ENCODE measurements around the gene TTC28. TPM values are rescaled to one million over a fixed set of nuclear protein-coding genes. Genes with fewer than 3 reads are reported as not detected.

The TTC28 gene
- total RNA-seq, 1 donor: 55.8 TPM

DNA sequence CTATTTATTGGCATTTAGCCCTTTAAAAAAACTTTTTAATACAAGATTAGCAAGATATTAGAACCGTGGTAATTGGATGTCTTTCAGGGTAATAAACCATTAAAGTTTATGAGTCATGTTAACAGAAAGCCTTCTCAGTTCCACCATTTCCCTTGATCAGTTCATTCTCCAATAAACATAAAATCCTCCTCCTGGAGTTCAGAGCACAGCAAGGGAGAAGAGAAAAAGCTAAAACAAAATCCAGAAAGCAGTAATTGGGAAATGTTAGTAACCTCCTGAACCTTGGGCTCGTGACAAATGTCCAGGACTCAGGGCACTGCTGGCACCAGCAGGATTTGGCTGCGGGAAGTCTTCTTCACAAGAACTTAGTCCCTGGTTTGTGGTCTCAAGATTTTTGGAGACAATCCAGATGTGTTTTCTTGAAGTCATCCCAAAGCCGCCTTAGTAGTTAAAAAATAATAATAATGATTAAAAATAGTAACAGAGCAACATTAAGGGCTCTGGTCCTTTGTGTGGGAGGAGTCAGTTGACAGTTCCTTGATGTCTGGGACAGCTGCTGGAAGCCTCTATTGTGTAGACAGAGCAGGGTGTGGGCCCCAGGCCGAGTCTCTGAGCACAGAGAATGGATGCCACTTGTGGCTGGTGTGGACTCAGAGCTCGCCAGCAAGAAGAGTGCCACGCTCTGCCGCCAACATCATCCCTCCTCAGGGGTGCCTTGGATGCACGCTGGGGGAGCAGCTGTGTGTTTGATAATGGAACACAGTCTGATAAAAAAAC lies 717.2 kb downstream of the TTC28 start:
- no peak overlapping the region for H3K4me3 ChIP-seq (ENCODE audit: low read depth, low read length)
- DNase-seq (ENCODE audit: low read depth): no peak
- TF ChIP-seq, protein P1, sequence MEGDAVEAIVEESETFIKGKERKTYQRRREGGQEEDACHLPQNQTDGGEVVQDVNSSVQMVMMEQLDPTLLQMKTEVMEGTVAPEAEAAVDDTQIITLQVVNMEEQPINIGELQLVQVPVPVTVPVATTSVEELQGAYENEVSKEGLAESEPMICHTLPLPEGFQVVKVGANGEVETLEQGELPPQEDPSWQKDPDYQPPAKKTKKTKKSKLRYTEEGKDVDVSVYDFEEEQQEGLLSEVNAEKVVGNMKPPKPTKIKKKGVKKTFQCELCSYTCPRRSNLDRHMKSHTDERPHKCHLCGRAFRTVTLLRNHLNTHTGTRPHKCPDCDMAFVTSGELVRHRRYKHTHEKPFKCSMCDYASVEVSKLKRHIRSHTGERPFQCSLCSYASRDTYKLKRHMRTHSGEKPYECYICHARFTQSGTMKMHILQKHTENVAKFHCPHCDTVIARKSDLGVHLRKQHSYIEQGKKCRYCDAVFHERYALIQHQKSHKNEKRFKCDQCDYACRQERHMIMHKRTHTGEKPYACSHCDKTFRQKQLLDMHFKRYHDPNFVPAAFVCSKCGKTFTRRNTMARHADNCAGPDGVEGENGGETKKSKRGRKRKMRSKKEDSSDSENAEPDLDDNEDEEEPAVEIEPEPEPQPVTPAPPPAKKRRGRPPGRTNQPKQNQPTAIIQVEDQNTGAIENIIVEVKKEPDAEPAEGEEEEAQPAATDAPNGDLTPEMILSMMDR (IDR thresholded peaks at IDR 0.05; ENCODE audit: insufficient read depth, low read length): no peak

DNA sequence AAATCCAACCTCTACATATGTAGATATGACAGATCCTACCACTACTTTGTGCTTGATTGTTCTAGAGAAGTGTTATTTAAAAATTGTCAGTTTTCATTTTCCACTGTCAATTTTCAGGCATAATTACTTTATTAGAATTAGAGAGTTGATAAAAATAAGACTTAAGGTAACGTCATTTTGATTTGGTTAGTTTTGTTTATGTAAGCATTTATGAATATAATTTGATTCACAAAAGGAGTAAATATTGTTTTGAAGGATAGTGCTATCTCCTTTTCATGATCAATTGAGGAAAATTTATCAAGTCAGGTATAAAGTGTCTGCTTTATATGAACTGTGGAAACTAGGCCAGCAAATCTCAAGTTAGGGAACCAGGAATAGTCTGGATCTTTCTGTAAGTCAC lies 718.0 kb downstream of the TTC28 start:
- DNase-seq (ENCODE audit: low read depth): no peak
- no peak overlapping the region for H3K4me3 ChIP-seq (ENCODE audit: low read depth, low read length)
- TF ChIP-seq, protein P1 (IDR thresholded peaks at IDR 0.05; ENCODE audit: insufficient read depth, low read length): no peak

DNA sequence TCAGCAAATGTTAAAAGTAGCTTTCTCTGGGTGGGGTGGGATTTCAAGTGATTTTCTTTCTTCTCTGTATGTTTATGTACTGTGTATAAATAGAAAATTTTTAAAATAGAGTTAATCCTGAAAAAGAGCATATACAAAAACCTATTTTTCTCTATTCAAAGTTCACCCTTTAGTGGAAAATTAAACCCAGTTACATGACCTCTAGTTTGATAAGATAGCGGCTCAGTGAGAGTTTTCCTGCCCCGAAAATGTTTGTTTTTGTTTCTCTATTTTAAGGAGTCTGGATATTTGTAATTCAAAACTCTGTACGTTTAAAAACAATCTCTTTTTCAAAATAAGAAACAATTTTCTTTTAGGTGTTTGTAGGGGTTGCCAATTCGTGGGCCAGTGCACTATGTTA lies 718.5 kb downstream of the TTC28 start:
- TF ChIP-seq, protein P1 (IDR thresholded peaks at IDR 0.05; ENCODE audit: insufficient read depth, low read length): no peak
- DNase-seq (ENCODE audit: low read depth): no peak
- no peak overlapping the region for H3K4me3 ChIP-seq (ENCODE audit: low read depth, low read length)

DNA sequence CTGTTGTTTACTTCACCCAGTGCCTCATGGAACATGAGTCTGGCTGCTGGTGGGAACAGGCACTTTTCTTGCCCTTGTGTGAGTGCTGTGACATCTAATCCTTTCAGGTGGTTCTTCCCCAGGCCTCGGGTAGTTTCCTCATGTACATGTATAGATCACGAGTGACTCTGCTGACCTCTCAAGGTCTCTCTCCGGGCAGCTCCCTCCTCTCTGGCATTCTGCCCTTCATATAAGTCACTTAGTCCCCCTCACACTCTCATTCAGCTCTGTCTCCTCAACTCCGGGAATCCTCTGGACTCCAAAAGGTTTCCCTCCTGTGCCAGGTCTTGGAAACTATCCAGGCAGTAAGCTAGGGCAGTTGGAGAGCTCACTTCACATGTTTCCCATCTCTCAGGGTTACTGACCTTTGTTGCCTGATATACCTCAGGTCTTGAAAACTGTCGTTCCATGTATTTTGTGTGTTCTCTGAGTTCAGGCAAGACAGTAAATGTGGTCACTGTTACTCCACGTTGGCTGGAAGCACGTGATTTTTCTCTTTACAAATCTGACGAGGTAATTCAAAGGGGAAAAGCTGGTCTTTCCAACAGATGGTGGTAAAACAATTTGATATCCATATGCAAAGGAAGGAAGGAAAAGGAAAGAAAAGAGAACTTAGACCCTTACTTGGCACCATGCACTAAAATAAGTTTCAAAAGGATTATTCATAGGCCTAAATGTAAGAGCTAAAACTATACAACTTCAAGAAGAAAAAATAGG lies 720.1 kb downstream of the TTC28 start:
- H3K4me3 ChIP-seq (ENCODE audit: low read depth, low read length): no peak overlapping the region
- TF ChIP-seq, protein P1 (IDR thresholded peaks at IDR 0.05; ENCODE audit: insufficient read depth, low read length): no peak
- DNase-seq (ENCODE audit: low read depth): no peak

DNA sequence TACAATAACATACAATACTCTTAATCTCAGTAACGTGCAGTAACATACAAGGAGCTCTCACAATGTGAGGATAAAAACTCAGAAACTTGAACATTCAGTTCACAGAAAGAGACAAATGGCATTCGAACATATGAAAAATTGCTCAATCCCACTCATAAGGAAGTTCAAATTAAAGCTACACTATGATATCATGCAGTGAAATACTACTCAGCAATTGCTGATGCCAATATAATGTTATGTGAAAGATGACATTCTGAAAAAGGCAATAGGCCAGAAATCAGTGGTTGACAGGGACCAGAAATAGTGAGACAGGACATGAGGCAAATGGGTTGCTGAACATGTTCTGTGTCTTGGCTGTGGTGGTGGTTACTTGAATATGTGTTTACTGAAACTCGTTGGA lies 726.9 kb downstream of the TTC28 start:
- H3K4me3 ChIP-seq (ENCODE audit: low read depth, low read length): no peak overlapping the region
- peak; percentile 16 for DNase-seq (ENCODE audit: low read depth)
- TF ChIP-seq, protein P1 (IDR thresholded peaks at IDR 0.05; ENCODE audit: insufficient read depth, low read length): no peak

DNA sequence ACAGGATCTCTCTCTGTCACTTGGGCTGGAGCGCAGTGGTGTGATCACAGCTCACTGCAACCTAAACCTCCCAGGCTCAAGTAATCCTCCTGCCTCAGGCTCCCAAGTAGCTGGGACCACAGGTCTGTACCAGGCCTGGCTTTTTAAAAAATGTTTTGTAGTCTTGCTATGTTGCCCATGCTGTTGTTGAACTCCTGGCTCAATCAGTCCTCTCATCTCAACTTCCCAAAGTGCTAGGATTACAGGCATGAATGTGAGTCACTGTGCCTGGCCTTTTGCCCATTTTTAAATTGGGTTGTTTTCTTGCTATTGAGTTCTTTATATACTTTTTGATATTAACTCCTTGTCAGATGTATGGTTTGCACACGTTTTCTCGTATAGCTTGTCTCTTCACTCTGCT lies 727.5 kb downstream of the TTC28 start:
- DNase-seq (ENCODE audit: low read depth): peak; percentile 79
- TF ChIP-seq, protein P1 (IDR thresholded peaks at IDR 0.05; ENCODE audit: insufficient read depth, low read length): no peak
- no peak overlapping the region for H3K4me3 ChIP-seq (ENCODE audit: low read depth, low read length)

Data from fibroblast of the aortic adventitia (primary cell).